OCI-LY1 (cell line): ENCODE measurements around the gene GJB2.

Source experiments
- EZH2 ChIP-seq: fragments of 200-600 bp; sonication (generic), shearing (Covaris generic); IDR thresholded peaks from 2 replicates; pipeline ENCODE4 v1.8.0; 2017; ENCODE audit warnings: borderline replicate concordance, mixed run types, mild to moderate bottlenecking, antibody characterized with exemption, low read length, moderate library complexity, mixed read lengths
- TF ChIP-seq, protein P1 (sequence below): fragments of 200-600 bp; sonication (generic), shearing (Covaris generic); IDR thresholded peaks from 2 replicates; pipeline ENCODE4 v1.5.1; 2017; ENCODE audit warnings: mild to moderate bottlenecking, antibody characterized with exemption, low read length, moderate library complexity, mixed read lengths

DNA sequence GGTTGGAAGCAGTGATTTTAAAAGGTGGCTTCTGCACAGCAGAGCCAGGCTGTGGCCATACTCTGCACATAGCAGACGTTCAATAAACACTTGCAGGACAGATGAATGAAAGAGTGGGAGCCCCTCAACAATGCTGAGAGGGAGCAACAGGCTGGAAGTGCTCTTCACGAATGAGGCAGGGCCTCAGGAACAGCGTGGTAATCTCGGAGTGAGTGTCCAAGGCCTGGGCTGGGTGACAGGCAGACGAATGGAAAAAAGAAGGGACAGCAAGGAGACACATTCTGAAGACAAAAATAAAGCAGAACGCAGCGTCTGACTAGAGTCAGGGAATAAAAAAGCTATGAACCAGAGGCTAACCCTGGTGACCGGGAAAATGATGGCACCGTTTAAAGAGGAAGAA is 43.0 kb downstream of the GJB2 start:
- TF ChIP-seq, protein P1, sequence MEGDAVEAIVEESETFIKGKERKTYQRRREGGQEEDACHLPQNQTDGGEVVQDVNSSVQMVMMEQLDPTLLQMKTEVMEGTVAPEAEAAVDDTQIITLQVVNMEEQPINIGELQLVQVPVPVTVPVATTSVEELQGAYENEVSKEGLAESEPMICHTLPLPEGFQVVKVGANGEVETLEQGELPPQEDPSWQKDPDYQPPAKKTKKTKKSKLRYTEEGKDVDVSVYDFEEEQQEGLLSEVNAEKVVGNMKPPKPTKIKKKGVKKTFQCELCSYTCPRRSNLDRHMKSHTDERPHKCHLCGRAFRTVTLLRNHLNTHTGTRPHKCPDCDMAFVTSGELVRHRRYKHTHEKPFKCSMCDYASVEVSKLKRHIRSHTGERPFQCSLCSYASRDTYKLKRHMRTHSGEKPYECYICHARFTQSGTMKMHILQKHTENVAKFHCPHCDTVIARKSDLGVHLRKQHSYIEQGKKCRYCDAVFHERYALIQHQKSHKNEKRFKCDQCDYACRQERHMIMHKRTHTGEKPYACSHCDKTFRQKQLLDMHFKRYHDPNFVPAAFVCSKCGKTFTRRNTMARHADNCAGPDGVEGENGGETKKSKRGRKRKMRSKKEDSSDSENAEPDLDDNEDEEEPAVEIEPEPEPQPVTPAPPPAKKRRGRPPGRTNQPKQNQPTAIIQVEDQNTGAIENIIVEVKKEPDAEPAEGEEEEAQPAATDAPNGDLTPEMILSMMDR: no peak
- no peak for TF ChIP-seq EZH2
